DOHH2 (cell line): ENCODE measurements around the gene COTL1.

ENCODE experiments used
- H3F3A ChIP-seq: fragments of 200-600 bp; sonication (generic), shearing (Covaris generic); 2 replicates; pipeline ENCODE4 v1.6.0; 2016; ENCODE audit warnings: antibody characterized with exemption, mild to moderate bottlenecking; ENCODE audit not compliant: control insufficient read depth, insufficient read depth
- H3K27ac ChIP-seq: fragments of 200-600 bp; sonication (generic); 2 replicates; pipeline ENCODE4 v1.5.1; 2014; ENCODE audit warnings: low read depth, mild to moderate bottlenecking, low read length, moderate library complexity
- H3K27me3 ChIP-seq: fragments of 200-600 bp; sonication (generic); 2 replicates; pipeline ENCODE4 v1.6.1; 2014; ENCODE audit warnings: mild to moderate bottlenecking, low read length, mixed read lengths; ENCODE audit not compliant: control insufficient read depth
- H3K36me3 ChIP-seq: fragments of 200-600 bp; sonication (generic); 2 replicates; pipeline ENCODE4 v1.6.1; 2014; ENCODE audit warnings: mild to moderate bottlenecking, low read length, moderate library complexity, mixed read lengths; ENCODE audit not compliant: control insufficient read depth
- H3K4me1 ChIP-seq: fragments of 200-600 bp; sonication (generic); 2 replicates; pipeline ENCODE4 v1.6.1; 2014; ENCODE audit warnings: mild to moderate bottlenecking, low read length, mixed read lengths; ENCODE audit not compliant: control insufficient read depth
- H3K4me2 ChIP-seq: fragments of 200-600 bp; sonication (generic); 2 replicates; pipeline ENCODE4 v1.6.0; 2014; ENCODE audit warnings: mild to moderate bottlenecking, low read length, moderate library complexity
- H3K4me3 ChIP-seq: fragments of 200-600 bp; sonication (generic); 2 replicates; pipeline ENCODE4 v1.5.1; 2014; ENCODE audit warnings: mild to moderate bottlenecking, low read length, mixed read lengths
- H3K79me2 ChIP-seq: fragments of 200-600 bp; sonication (generic); 2 replicates; pipeline ENCODE4 v1.6.1; 2014; ENCODE audit warnings: mild to moderate bottlenecking, low read length, mixed read lengths; ENCODE audit not compliant: control insufficient read depth
- H3K9me2 ChIP-seq: fragments of 200-600 bp; sonication (generic); replicated peaks from 2 replicates; pipeline ENCODE4 v1.6.1; 2014; ENCODE audit warnings: mild to moderate bottlenecking, low read length, mixed read lengths; ENCODE audit not compliant: control insufficient read depth
- H3K9me3 ChIP-seq: fragments of 200-600 bp; sonication (generic); 2 replicates; pipeline ENCODE4 v1.6.1; 2014; ENCODE audit warnings: antibody characterized with exemption, low read length, mixed read lengths; ENCODE audit not compliant: control insufficient read depth, insufficient read depth
- H4K20me1 ChIP-seq: fragments of 200-600 bp; sonication (generic); 2 replicates; pipeline ENCODE4 v1.6.0; 2014; ENCODE audit warnings: low read depth, mild to moderate bottlenecking, antibody characterized with exemption, low read length, moderate library complexity; ENCODE audit not compliant: control insufficient read depth, insufficient read depth
- CTCF ChIP-seq: fragments of 200-600 bp; sonication (generic); IDR thresholded peaks from one replicate; pipeline ENCODE4 v1.5.1; 2014; ENCODE audit warnings: antibody characterized with exemption, mild to moderate bottlenecking, low read depth, low read length; ENCODE audit not compliant: poor library complexity, severe bottlenecking
- EZH2phosphoT487 ChIP-seq: fragments of 200-600 bp; sonication (generic); IDR thresholded peaks from 2 replicates; pipeline ENCODE4 v1.6.1; 2017; ENCODE audit warnings: borderline replicate concordance, mild to moderate bottlenecking, antibody characterized with exemption, low read length, moderate library complexity, mixed read lengths

COTL1 gene

GRCh38 chr16:84546669-84547545 lies 71.0 kb downstream of the COTL1 start:
- Histone ChIP-seq H3K9me3 (no peaks in the 10 kb centered on the region), H3K9me2 (no peaks in the 10 kb centered on the region), H3K4me3 (no peak overlapping the region), H3K27me3 (peaks cover 16% of the 10 kb centered on the region), H3F3A (no peaks in the 10 kb centered on the region), H3K4me1 (peaks cover 12% of the 10 kb centered on the region), H3K36me3 (no peaks in the 10 kb centered on the region), H3K79me2 (no peaks in the 10 kb centered on the region), H3K27ac (no peak overlapping the region), H4K20me1 (no peaks in the 10 kb centered on the region), H3K4me2 (no peak overlapping the region)
- TF ChIP-seq CTCF: no peak
- TF ChIP-seq EZH2phosphoT487: no peak

GRCh38 chr16:84545114-84545737 lies 72.7 kb downstream of the COTL1 start:
- TF ChIP-seq EZH2phosphoT487: no peak
- TF ChIP-seq CTCF: no peak
- H3K27me3 ChIP-seq: peaks cover 16% of the 10 kb centered on the region
- no peaks in the 10 kb centered on the region for H3K36me3 ChIP-seq
- H3K4me3 ChIP-seq: no peak overlapping the region
- H3K9me2 ChIP-seq: no peaks in the 10 kb centered on the region
- no peak overlapping the region for H3K27ac ChIP-seq
- H3F3A ChIP-seq: no peaks in the 10 kb centered on the region
- H3K4me2 ChIP-seq: no peak overlapping the region
- no peaks in the 10 kb centered on the region for H3K79me2 ChIP-seq
- H3K4me1 ChIP-seq: peaks cover 9% of the 10 kb centered on the region
- no peaks in the 10 kb centered on the region for H4K20me1 ChIP-seq
- no peaks in the 10 kb centered on the region for H3K9me3 ChIP-seq

- no peaks in the 10 kb centered on the region for H3K36me3 ChIP-seq
- TF ChIP-seq EZH2phosphoT487 (no peak), CTCF (no peak)
- H3K27me3 ChIP-seq: peaks cover 16% of the 10 kb centered on the region
- no peaks in the 10 kb centered on the region for H3K9me3 ChIP-seq
- H3K4me2 ChIP-seq: no peak overlapping the region
- H3K9me2 ChIP-seq: no peaks in the 10 kb centered on the region
- peaks cover 5% of the 10 kb centered on the region for H3K4me1 ChIP-seq
- H3K27ac ChIP-seq: no peak overlapping the region
- H3K4me3 ChIP-seq: no peak overlapping the region
- no peaks in the 10 kb centered on the region for H3K79me2 ChIP-seq
- no peaks in the 10 kb centered on the region for H3F3A ChIP-seq
- H4K20me1 ChIP-seq: no peaks in the 10 kb centered on the region
Measured at GRCh38 chr16:84544031-84544773, 73.7 kb downstream of the COTL1 start.
